GM18861 (cell line): Measurements from ENCODE around the gene STK32A.
A peak's percentile ranks its signal among the peaks of the same experiment; 100 is the strongest.

ENCODE experiments used
- ATAC-seq: cut with Tn5 transposase; IDR thresholded peaks from one replicate; pipeline ENCODE4 v1.9.1; 2021; ENCODE audit not compliant: unreplicated experiment

Gene STK32A

GRCh38 chr5:147388184-147389108 is 153.6 kb downstream of the STK32A start:
- no peak for ATAC-seq

GRCh38 chr5:147390654-147391225 is 155.9 kb downstream of the STK32A start:
- ATAC-seq: no peak

GRCh38 chr5:147391781-147392180 is 157.0 kb downstream of the STK32A start:
- peak; percentile 87 for ATAC-seq

DNA sequence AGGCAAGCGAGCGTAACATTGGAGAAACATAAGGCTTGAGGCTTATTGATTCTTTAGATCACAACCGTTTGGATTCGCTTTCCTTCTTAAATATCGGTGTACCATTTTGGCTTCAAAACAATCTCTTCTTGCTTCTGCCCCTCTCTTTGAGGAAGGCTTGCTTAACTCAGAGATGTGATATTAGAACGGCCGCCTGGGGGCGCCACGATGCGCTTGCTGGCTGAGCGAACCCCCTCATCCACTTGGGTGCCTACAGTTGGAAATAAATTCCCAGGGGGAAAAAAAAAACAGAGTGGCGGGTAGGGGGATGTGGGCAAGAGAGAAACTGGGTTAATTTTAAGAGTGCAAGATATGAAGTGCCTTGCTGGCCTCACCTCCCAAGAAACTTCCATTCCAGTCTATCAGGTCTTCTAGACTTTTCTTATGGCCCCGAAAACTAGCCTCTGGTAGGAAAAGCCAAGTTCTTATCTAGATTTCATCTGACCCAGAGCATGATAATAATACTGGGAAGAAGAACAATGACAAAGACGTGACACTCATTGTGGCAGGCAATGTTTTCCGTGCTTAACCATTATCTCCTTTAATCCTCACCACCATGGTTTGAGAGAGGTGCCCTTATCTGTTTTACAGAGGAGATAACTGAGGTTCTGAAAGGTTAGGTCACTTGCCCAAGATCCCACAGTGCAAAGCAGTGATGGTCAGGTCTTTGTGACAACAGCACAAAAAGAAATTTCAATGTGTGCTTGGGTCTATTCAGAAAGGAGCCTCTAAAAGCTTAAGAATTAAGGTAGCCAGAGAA is 159.2 kb downstream of the STK32A start:
- ATAC-seq: no peak

GRCh38 chr5:147396070-147396823 is 161.4 kb downstream of the STK32A start:
- ATAC-seq: no peak

DNA sequence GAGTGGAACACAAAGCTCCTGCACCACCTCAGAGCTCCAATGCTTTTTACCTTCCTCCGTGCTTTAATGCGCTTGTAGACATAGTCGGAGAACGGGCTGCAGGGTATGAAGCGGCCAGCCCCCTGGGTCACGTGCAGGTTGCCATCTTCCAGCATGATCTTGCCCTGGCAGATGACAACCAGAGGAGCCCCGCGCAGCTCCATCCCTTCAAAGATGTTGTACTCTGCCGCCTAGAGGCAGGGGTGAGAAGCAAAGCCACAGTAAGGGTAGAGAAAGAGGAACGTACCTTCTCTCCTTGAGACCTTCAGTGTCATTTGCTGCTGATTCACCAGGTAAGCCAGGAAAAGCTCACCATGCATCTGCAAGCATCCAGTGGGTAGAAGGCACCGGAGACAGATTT is 162.8 kb downstream of the STK32A start:
- no peak for ATAC-seq

DNA sequence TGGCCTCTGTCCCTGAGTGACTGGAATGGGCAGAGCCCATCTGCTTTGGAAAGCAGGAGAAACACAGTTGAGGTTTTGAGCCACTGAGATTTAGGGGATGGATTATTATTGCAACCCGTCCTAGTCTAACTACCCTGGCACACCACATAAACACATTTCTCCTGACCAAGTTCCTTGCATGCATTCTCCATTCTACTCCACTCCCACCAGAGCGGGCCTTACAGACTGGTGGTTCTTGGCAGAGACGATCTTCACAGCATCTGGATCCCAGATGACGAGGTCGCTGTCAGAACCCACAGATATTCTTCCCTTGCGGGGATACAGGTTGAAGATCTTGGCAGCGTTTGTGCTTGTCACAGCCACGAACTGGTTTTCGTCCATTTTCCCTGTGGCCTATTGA is 164.0 kb downstream of the STK32A start:
- no peak for ATAC-seq

DNA sequence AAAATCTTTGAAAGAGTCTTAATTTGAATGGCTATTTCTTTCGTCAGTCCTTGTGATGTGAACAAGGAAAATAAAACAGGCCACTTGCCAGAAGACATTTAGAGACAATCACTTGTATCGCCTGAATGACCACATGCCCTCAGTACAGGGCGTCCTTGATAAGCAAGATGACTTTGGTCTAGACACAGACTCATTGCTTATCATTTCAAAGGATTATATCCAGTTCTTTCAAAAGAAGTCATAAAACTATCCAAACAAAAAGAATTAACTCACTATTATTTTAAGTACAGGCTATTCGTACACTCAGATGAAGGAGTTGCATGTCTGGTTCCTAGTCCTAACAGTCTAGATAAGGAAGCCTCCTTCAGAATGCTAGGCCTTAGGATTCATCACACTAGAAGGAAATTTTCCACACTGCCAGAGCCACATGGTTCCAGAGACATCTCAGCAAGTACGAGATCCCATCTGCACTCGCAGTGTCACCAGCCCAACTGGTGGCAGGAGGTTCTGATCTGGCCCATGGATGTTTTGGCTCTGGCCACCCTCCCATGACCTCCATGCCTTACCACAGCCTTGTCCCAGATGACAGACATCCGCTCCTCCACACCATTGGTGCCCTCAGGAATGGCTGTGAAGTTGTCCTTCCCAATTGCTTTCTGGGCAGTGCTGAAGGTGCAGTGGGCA is 165.4 kb downstream of the STK32A start:
- ATAC-seq: no peak

DNA sequence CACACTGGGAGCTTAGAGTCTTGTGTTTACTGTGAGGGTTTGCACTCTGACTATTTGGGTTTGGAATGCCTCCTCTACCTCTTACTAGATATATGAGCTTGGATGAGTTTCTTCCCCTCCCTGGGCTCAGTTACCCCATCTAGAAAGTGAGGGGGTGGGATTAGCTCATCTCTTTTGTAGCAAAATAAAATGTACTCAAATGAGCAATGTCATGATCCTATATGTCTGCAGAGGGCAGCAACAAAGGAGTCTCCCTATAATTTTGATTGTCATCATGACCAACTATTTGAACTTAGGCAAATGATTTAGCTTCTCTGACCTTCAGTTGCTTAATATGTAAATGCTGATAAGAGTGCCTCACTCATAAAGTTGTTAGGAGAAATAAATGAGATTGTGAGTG is 166.1 kb downstream of the STK32A start:
- ATAC-seq: no peak

- ATAC-seq: peak; percentile 94
Observed at GRCh38 chr5:147403651-147404640, 169.1 kb downstream of the STK32A start.

DNA sequence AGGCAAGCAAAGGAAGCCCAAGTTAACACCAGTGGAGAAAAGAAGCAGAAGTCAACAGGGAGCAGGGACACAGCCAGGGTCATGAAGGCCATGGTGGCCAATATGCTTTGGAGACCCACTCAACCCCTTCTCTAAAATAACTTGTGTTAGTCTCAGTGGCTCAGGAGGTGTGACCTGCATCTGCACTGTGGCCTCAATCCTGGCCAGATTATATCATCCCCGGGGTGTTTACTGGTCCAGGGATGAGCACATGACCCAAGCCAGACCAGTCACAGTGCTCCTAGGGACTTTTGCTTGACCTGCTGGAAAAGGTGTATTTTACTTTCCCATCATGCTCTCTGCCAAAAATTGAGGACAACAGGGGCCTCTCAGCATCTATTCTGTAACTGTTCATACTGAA is 169.9 kb downstream of the STK32A start:
- ATAC-seq: peak; percentile 2

GRCh38 chr5:147406636-147407035 is 171.8 kb downstream of the STK32A start:
- ATAC-seq: no peak

DNA sequence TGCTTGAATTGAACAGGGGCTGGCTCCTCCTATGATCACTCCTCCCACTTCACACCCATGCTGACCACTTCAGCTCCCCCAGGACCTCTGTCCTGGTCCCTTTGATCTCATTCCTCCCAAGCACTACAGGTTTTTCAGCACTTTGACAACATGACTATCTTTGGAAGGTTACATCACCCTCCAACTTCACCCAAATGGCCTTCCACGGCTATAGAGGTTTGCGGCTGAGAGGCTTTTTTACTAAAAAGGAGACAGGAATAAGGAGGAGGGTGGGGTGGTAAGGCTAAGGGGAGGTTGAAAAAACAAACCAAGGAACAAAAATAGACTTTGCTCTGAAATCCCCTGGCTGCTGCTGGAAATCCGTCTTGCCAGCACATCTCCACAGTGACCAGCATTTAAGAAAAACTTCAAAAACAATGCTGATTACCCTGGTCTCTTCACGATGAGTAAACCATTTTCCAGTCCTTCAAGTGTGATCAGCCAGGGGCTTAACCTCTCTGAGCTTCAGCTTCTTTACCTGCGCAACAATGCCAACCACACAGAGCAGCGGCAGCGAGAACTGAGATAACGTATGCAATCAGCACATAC is 172.4 kb downstream of the STK32A start:
- no peak for ATAC-seq

DNA sequence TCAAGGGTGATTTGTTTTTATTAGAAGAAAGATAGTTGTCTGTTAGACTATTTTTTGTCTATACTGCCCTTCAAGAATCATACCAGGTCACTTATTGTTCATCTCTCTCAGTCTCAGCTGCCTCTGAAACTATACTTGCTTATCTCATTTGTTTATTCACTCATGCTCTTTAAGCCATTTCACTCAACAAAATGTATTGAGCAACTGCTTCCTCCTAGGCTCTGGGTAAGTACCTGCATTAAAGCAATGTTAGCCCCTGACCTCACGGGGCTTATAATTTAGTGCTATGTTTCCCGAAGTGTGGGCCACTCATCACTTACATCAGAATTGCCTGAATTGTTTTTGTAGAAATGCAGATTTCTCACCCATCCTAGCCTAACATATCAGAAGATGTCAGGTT is 174.2 kb downstream of the STK32A start:
- ATAC-seq: no peak

DNA sequence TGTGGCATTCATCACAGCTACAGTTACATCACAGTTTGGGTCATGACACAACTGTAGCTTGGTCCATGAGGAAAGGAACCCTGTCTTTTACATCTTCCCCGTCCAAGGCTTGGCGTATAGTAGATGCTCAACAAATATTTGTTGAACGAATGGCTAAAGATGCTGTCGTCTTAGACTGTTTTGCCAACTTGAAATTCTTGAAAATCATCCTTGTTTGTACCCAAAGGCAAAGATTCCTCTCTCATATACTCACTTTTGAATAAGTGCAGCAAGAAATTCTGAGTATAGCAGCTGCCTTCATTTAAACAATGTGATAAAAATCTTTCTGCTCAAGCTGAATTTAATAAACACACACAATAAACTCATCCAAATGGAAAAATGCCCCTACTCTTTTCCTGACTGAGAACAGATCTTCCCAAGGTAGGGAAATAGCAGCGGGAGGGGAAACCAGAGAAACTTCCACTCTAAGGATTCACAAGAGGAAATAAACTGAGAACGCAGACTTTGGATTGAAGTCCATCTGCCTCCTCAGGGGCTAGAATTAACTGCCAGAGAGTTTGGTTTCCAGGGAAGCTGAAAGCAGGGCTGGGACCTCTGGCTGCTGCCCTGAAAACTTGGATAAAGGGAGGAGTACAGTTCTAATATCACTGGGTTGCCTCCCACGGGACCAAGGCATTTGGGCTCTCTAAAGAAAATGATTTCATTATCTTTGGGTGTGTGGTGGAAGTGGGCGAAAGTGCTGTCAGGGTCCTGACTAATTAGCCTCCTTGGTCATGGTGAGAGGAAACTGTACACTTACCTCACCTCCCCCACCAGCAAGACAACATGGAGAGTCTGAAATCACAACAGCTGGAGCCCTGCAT is 175.9 kb downstream of the STK32A start:
- no peak for ATAC-seq

- no peak for ATAC-seq
Observed at GRCh38 chr5:147411359-147412319, 176.8 kb downstream of the STK32A start.

DNA sequence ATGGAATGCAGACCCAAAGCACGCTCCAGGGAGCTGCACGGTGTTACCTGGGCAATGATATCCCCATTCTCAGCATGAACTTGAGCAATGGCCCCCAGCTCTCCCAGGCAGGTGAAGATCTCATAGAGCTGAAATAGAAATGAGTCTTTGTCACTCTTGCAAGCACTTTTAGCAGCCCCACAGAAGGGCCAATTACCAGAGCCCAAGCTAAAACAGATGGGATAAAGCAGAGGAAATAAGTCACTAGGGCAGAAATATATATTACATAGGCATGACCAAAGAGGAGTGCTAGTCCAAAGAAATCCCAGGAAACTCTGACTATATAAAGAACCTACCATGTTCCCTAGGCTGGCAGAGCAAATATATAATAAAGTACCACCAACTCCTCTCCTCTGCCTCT is 177.7 kb downstream of the STK32A start:
- no peak for ATAC-seq
